Body of pancreas (tissue), 4 donors: ENCODE data around the gene FLT3. TPM values are rescaled to one million over a fixed set of nuclear protein-coding genes. Genes with fewer than 3 reads are reported as not detected.
"Not testable (repeated sequence)": the region's sequence is repeated elsewhere in the genome, so short reads cannot be mapped to it uniquely, and the experiment has no call there.

Experiments used
- ATAC-seq: fragments of 150-250 bp; one replicate; pipeline ENCODE4 v1.9.1; 2016
- DNase-seq, 4 donors: peaks; one replicate each; pipeline ENCODE4 v3.0.0-alpha.2; 2019
- H3K27ac ChIP-seq, 4 donors: fragments of 200-600 bp; sonication (generic); 1 replicate in 3 of 4; 2 replicates in 1 of 4; pipeline versions ENCODE4 v1.5.1 to v1.6.1; 2016 to 2019; ENCODE audit warnings: mild to moderate bottlenecking in 1 of 4, mixed read lengths in 1 of 4, moderate library complexity in 1 of 4
- H3K27me3 ChIP-seq, 2 donors: fragments of 200-600 bp; sonication (generic); one replicate each; pipeline ENCODE4 v1.6.0; 2016; ENCODE audit warnings: mild to moderate bottlenecking in 1 of 2
- H3K36me3 ChIP-seq, 2 donors: fragments of 200-600 bp; sonication (generic); replicated peaks in 1 of 2; 2 replicates each; pipeline ENCODE4 v1.5.1; 2016; ENCODE audit warnings: low read depth in 2 of 2; ENCODE audit not compliant: insufficient read depth in 1 of 2
- H3K4me1 ChIP-seq: fragments of 200-600 bp; sonication (generic); one replicate; pipeline ENCODE4 v1.6.0; 2016
- H3K4me3 ChIP-seq, 2 donors: fragments of 200-600 bp; sonication (generic); 1 replicate in 1 of 2; 2 replicates in 1 of 2; pipeline ENCODE4 v1.5.1; 2016 to 2019
- H3K9me3 ChIP-seq, 3 donors: fragments of 200-600 bp; sonication (generic); 1 replicate in 2 of 3; 2 replicates in 1 of 3; pipeline ENCODE4 v1.5.1; 2016
- POLR2A ChIP-seq, 3 donors: fragments of 450-650 bp; IDR thresholded peaks; one replicate each; pipeline ENCODE4 v1.6.1; 2016; ENCODE audit warnings: antibody characterized with exemption in 3 of 3, mild to moderate bottlenecking in 2 of 3
- WGBS, 2 donors: methylation state at CpG; one replicate each; pipeline ENCODE4 v1.1.5; 2017; 5-methylcytosine and 5-hydroxymethylcytosine counted together
- intact Hi-C: fragments of 100-400 bp; cut with DNase I; formaldehyde crosslinking; loops from one replicate; pipeline ENCODE4 v1.15.1; 2023
- total RNA-seq, 2 donors: library from RNA; depleted of rRNA; stranded (reverse); fragments of >200 nt; gene quantifications; one replicate each; pipeline ENCODE4 v1.1.0, GENCODE V29; 2016
- TF ChIP-seq, protein P1 (sequence below), 7 experiments: fragments of 450-650 bp in 4 of 7; fragments of 200-600 bp in 3 of 7; sonication (generic) in 3 of 7; IDR thresholded peaks; one replicate each; pipeline ENCODE4 v1.5.1; 2016 to 2019; ENCODE audit warnings: antibody characterized with exemption in 7 of 7

FLT3 gene
- total RNA-seq, 2 donors from 2014 or later, result 2.0 to 4.2 TPM

DNA sequence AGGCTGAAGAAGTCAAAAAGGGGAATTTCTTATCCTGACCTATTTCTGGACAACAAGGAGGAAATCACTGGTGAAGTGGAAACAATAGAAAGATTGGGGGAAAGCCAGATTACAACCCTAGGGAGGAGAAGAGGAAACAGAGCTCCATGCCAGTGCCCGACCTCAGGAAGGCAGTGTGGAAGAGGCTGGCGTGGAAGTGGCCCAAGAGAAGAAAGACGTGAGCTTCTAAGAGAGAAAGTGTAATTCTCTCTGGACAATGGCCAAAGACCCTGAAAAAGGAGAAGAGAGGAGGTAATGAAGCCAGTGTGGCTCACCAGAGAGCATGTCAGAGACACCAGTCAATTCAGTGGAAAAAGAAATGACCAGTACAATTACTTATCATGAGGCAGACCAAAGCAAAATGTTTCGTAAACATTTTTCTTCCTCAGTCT is 59.3 kb downstream of the FLT3 start:
- Histone ChIP-seq H3K4me3 (no peak overlapping the region), H3K4me1 (no peaks in the 10 kb centered on the region), H3K36me3 (no peaks in the 10 kb centered on the region), H3K9me3 (no peaks in the 10 kb centered on the region), H3K27ac (no peak overlapping the region), H3K27me3 (no peaks in the 10 kb centered on the region)
- WGBS, 2 donors, result 62 to 83% methylated on average over 4 of the region's 4 CpGs
- TF ChIP-seq, protein P1, sequence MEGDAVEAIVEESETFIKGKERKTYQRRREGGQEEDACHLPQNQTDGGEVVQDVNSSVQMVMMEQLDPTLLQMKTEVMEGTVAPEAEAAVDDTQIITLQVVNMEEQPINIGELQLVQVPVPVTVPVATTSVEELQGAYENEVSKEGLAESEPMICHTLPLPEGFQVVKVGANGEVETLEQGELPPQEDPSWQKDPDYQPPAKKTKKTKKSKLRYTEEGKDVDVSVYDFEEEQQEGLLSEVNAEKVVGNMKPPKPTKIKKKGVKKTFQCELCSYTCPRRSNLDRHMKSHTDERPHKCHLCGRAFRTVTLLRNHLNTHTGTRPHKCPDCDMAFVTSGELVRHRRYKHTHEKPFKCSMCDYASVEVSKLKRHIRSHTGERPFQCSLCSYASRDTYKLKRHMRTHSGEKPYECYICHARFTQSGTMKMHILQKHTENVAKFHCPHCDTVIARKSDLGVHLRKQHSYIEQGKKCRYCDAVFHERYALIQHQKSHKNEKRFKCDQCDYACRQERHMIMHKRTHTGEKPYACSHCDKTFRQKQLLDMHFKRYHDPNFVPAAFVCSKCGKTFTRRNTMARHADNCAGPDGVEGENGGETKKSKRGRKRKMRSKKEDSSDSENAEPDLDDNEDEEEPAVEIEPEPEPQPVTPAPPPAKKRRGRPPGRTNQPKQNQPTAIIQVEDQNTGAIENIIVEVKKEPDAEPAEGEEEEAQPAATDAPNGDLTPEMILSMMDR (IDR thresholded peaks at IDR 0.05), result no peak
- TF ChIP-seq POLR2A (IDR thresholded peaks at IDR 0.05), result no peak
- DNase-seq, result peak in 1 of 4 donors; percentile 9
- intact Hi-C loops, result no loop called here
- no peak for ATAC-seq

DNA sequence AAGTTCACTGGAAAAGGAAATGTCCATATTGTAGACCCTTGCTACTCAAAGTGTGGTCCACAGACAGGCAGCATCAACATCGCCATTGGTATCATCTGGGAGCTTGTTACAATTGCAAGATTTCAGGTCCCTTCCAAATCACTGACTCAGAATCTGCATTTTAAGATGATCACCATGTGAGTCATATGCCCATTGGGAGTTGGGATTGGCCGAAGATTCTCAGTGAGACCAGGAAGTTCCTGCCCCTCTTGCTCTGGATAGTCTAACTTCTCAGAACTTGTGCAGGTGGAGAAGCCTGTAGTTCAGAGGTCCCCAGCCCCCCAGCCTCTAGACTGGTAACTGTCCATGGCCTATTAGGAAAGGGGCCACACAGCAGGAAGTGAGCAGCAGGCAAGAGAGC is 63.0 kb downstream of the FLT3 start:
- no peak for ATAC-seq
- Histone ChIP-seq H3K36me3 (no peaks in the 10 kb centered on the region), H3K27me3 (no peaks in the 10 kb centered on the region), H3K4me1 (no peaks in the 10 kb centered on the region), H3K4me3 (no peak overlapping the region), H3K27ac (no peak overlapping the region), H3K9me3 (no peaks in the 10 kb centered on the region)
- no peak for TF ChIP-seq POLR2A (IDR thresholded peaks at IDR 0.05)
- DNase-seq, result no peak
- intact Hi-C loops, result no loop called here
- WGBS, 2 donors, result 80 to 92% methylated on average over 2 of the region's 2 CpGs

DNA sequence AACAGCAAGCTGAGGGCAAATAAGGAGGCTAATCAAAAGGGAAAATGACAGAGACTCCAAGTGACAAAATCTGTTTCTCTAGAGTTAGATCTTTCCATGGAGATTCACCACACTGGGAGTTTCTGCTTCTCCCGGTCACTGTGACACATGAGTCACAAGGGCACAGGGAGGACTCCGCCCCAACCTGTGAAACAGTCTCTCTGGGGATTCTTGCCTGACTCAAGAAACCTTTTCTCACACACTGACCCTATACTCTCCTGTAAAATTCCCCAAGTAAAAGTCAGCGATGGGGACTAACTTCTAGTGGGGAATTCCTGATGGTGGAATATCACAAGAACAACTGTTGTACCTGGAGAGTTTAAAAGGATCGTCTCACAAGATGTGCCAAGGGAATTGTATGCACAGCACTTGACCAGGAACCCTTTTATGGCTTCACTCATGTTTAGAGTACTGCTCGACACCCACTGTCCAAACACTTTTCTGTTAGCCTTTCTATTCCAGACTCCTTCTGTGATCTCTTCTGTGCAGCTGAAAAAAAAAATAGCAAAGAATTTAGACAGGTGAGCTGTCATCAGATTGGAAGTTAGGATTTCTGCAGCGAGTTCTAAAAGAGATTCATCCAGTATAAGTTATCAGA is 65.1 kb downstream of the FLT3 start:
- Histone ChIP-seq H3K27ac (no peak overlapping the region), H3K36me3 (no peaks in the 10 kb centered on the region), H3K27me3 (no peaks in the 10 kb centered on the region), H3K4me1 (no peaks in the 10 kb centered on the region), H3K4me3 (no peak overlapping the region), H3K9me3 (no peaks in the 10 kb centered on the region)
- ATAC-seq (no peak), DNase-seq (no peak)
- intact Hi-C loops, result no loop called here
- 44 to 50% methylated on average over 5 to 6 of the region's 6 CpGs for WGBS, 2 donors
- TF ChIP-seq, protein P1 (IDR thresholded peaks at IDR 0.05), result no peak
- no peak for TF ChIP-seq POLR2A (IDR thresholded peaks at IDR 0.05)

- intact Hi-C loops, result no loop called here
- Histone ChIP-seq H3K27me3 (no peaks in the 10 kb centered on the region), H3K27ac (no peak overlapping the region), H3K4me1 (no peaks in the 10 kb centered on the region), H3K36me3 (no peaks in the 10 kb centered on the region), H3K9me3 (no peaks in the 10 kb centered on the region), H3K4me3 (no peak overlapping the region)
- 78 to 81% methylated on average over 8 of the region's 8 CpGs for WGBS, 2 donors
- TF ChIP-seq, protein P1 (IDR thresholded peaks at IDR 0.05), result no peak
- no peak for TF ChIP-seq POLR2A (IDR thresholded peaks at IDR 0.05)
- ATAC-seq (no peak), DNase-seq (no peak)
Observed at GRCh38 chr13:28033894-28034655, 66.3 kb downstream of the FLT3 start.

DNA sequence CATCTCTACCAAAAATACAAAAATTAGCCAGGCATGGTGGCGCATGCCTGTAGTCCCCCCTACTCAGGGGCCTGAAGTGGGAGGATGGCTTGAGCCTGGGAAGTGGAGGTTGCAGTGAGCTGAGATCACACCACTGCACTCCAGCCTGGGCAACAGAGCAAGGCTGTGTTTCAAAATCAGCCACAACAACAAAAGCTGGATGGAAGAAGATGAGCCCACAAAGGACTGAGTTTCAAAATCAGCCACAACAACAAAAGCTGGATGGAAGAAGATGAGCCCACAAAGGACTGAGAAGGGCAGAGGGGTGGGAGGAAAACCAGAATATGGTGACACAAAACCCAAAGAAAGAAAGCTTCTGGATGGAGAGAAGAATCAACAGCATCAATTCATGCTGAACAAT is 67.9 kb downstream of the FLT3 start:
- intact Hi-C loops, result not testable (repeated sequence)
- 78% methylated on average over 1 of the region's 1 CpG for WGBS, 2 donors

More for the DNA sequence above, 67.9 kb downstream of the FLT3 start:
- H3K27me3 ChIP-seq, H3K4me1 ChIP-seq, ATAC-seq, DNase-seq, H3K9me3 ChIP-seq, H3K36me3 ChIP-seq, H3K4me3 ChIP-seq, H3K27ac ChIP-seq: not testable (repeated sequence)
